ENCODE data around the gene SLC19A1.

SLC19A1 gene

GRCh38 chr21:45515241-45516061 is 26.8 kb downstream of the SLC19A1 start:
- DNase-seq = no peak

GRCh38 chr21:45514311-45515021 is 27.8 kb downstream of the SLC19A1 start:
- DNase-seq = no peak

- no peak for DNase-seq
Measured at GRCh38 chr21:45513741-45514310, 28.4 kb downstream of the SLC19A1 start.

GRCh38 chr21:45513003-45513717 is 29.1 kb downstream of the SLC19A1 start:
- no peak for DNase-seq

GRCh38 chr21:45512626-45513002 is 29.6 kb downstream of the SLC19A1 start:
- DNase-seq = no peak

GRCh38 chr21:45511661-45512431 is 30.4 kb downstream of the SLC19A1 start:
- no peak for DNase-seq

- no peak for DNase-seq
Measured at GRCh38 chr21:45511007-45511406, 31.2 kb downstream of the SLC19A1 start.

GRCh38 chr21:45510466-45510955 is 31.7 kb downstream of the SLC19A1 start:
- no peak for DNase-seq

- DNase-seq = no peak
Measured at GRCh38 chr21:45509566-45510465, 32.4 kb downstream of the SLC19A1 start.

- no peak for DNase-seq
Measured at GRCh38 chr21:45508607-45509565, 33.4 kb downstream of the SLC19A1 start.

- DNase-seq = no peak
Measured at GRCh38 chr21:45507888-45508508, 34.2 kb downstream of the SLC19A1 start.

GRCh38 chr21:45507523-45507875 is 34.7 kb downstream of the SLC19A1 start:
- no peak for DNase-seq

- no peak for DNase-seq
Measured at GRCh38 chr21:45506836-45507522, 35.3 kb downstream of the SLC19A1 start.

GRCh38 chr21:45506241-45506817 is 35.9 kb downstream of the SLC19A1 start:
- no peak for DNase-seq

- no peak for DNase-seq
Measured at GRCh38 chr21:45505416-45506021, 36.7 kb downstream of the SLC19A1 start.

GRCh38 chr21:45504516-45505415 is 37.5 kb downstream of the SLC19A1 start:
- no peak for DNase-seq

- no peak for DNase-seq
Measured at GRCh38 chr21:45504021-45504515, 38.2 kb downstream of the SLC19A1 start.
